Lower leg skin (tissue), 4 donors: ENCODE data around the gene MRPL12. TPM values are rescaled to one million over a fixed set of nuclear protein-coding genes. Genes with fewer than 3 reads are reported as not detected.
"Not testable (repeated sequence)": the region's sequence is repeated elsewhere in the genome, so short reads cannot be mapped to it uniquely, and the experiment has no call there.

ENCODE experiments used
- DNase-seq, 2 donors: peaks; one replicate each; pipeline ENCODE4 v3.0.0-alpha.2; 2019; ENCODE audit warnings: low spot score in 2 of 2
- H3K4me3 ChIP-seq: fragments of 200-600 bp; sonication (generic); 2 replicates; pipeline ENCODE4 v1.5.1; 2017; ENCODE audit warnings: mild to moderate bottlenecking, low read depth; ENCODE audit not compliant: poor library complexity, severe bottlenecking
- CTCF ChIP-seq, 3 donors: fragments of 450-650 bp; IDR thresholded peaks; one replicate each; pipeline ENCODE4 v1.5.1; 2016; ENCODE audit warnings: antibody characterized with exemption in 3 of 3, mild to moderate bottlenecking in 3 of 3, moderate library complexity in 2 of 3
- POLR2A ChIP-seq, 2 donors: fragments of 450-650 bp; IDR thresholded peaks; one replicate each; pipeline ENCODE4 v1.6.1; 2016 to 2017; ENCODE audit warnings: antibody characterized with exemption in 2 of 2, mild to moderate bottlenecking in 1 of 2, moderate library complexity in 1 of 2
- WGBS, 2 donors: methylation state at CpG; one replicate each; pipeline ENCODE4 v1.1.5; 2018; 5-methylcytosine and 5-hydroxymethylcytosine counted together
- intact Hi-C: fragments of 100-400 bp; cut with DNase I; formaldehyde crosslinking; loops from one replicate; pipeline ENCODE4 v1.15.0; 2023; ENCODE audit warnings: low total_unique reads
- total RNA-seq, 4 donors: library from RNA; depleted of rRNA; stranded (reverse); fragments of >200 nt; gene quantifications; one replicate each; pipeline ENCODE4 v1.1.0, GENCODE V29; 2016

Gene MRPL12
- total RNA-seq, 4 donors from 2014 or later, result 39.5 to 64.0 (median 43.1) TPM

GRCh38 chr17:81735264-81736102, 32.3 kb downstream of the MRPL12 start:
- intact Hi-C loops, result no loop called here
- DNase-seq, result peak in 1 of 2 donors; percentile 62
- TF ChIP-seq POLR2A (IDR thresholded peaks at IDR 0.05) (no peak), CTCF (IDR thresholded peaks at IDR 0.05) (no peak)
- WGBS, 2 donors, result 9 to 16% methylated on average over 21 to 22 of the region's 30 CpGs
- H3K4me3 ChIP-seq, result no peak overlapping the region

DNA sequence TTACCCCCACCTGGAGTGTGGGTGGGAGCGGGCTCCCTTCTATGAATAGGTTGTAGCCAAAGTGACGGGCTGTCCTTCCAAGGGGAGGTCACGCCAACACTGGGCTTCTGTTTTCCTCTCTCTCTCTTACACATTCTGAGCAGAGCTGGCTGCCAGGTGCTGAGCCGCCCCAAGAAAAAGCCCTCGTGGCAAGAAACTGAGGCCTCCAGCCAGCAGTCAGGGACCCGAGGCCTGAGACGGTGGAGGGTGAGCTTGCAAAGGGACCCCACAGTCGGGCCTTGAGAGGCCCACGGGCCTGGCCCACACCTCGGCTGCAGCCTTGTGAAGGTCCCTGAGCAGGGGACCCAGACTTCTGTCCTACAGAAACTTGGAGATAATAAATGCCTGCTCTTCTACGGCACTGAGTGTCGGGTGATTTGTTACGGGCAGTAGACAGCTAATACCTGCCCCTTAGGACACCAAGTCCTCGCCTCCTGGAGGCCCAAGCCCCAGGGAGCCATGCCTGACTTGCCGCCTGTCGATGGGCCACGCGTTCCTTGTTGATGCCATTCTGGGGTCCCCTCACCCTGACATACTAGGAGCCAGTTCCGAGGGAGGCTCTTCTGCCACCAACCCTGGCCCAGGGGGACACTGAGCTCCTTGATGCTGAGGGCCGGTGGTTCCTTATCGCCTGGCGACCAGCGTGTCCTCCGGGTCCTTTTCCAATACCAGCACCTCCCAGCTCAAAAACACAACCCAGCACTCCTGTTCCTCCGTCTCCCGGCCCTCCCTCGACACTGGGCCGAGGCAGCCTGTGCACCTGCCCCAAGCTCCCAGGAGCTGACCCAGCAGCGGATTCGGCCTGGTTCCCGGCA, 35.0 kb downstream of the MRPL12 start:
- DNase-seq, result no peak
- TF ChIP-seq POLR2A (IDR thresholded peaks at IDR 0.05) (no peak), CTCF (IDR thresholded peaks at IDR 0.05) (no peak)
- 88 to 91% methylated on average over 31 of the region's 31 CpGs for WGBS, 2 donors
- H3K4me3 ChIP-seq, result no peak overlapping the region
- intact Hi-C loops, result no loop called here

DNA sequence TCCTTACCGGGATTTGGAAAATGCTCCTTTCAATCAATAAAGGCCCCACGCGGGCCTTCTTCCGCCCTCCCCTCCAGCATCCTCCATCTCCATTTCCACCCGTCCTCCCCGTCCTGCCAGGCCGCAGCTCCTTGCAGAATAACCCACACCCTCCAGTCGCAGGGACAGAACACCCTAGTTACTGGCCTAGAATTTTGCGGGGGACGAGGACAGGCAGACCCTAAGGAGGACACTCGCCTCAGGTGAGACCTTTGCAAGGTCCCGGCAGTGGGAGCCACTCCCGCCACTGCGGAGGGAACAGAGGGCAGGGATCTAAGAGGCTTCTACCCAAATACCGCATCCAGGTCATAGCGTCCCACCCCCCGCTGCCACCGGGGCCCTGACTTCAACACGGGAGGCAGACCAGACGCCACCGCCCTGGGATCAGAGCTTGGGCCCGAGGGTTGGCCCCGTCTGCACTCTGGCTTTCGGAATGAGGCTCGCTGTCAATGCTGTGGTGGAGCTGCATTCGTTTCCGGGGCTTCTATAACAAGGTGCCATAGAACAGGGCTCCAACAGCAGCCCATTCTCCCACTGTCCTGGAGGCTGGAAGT, 35.7 kb downstream of the MRPL12 start:
- no peak for DNase-seq
- intact Hi-C loops, result no loop called here
- TF ChIP-seq CTCF (IDR thresholded peaks at IDR 0.05) (no peak), POLR2A (IDR thresholded peaks at IDR 0.05) (no peak)
- no peak overlapping the region for H3K4me3 ChIP-seq
- WGBS, 2 donors, result 86 to 87% methylated on average over 24 to 27 of the region's 27 CpGs

DNA sequence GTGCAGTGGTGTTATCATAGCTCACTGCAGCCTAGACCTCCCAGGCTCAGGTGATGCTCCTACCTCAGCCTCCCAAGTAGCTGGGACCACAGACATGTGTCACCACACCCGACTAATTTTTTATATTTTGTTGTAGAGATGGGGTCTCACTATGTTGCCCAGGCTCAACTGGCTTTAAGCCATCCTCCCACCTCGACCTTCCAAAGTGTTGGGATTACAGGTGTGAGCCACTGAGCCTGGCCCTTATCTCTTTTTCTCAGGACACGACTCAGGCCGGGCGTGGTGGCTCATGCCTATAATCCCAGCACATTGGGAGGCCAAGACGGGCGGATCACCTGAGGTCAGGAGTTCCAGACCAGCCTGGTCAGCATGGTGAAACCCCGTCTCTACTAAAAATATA, 36.4 kb downstream of the MRPL12 start:
- H3K4me3 ChIP-seq, DNase-seq, intact Hi-C loops: not testable (repeated sequence)
- 90 to 91% methylated on average over 8 of the region's 8 CpGs for WGBS, 2 donors

DNA sequence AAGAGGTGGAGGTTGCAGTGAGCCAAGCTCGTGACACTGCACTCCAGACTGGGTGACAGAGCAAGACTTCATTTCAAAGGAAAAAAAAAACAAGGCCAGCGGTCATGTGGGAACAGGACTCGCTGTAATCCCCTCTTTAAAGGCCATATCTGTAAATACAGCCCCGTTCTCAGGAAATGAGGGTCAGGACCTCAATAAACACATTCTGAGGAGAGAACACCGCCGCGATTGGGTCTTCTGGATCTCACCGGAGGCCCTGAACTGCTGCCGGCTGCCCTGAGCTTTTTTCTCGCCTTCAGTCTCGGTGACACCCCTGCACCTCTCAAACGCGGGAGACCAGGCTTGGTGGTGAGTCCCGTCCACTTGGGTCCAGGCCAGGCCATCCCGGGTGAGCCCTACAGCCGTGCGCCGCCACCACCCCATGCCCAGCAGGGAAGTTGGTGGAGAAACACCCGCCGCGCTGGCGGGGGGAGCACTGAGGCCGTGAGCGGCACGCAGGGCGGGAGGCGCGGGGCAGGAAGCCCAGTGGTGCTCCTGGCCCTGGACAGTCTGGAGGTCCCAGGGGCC, 37.3 kb downstream of the MRPL12 start:
- DNase-seq, result no peak
- 46 to 62% methylated on average over 15 to 16 of the region's 28 CpGs for WGBS, 2 donors
- intact Hi-C loops, result no loop called here

More for the DNA sequence above, 37.3 kb downstream of the MRPL12 start:
- H3K4me3 ChIP-seq, result no peak overlapping the region
- no peak for TF ChIP-seq CTCF (IDR thresholded peaks at IDR 0.05)
- no peak for TF ChIP-seq POLR2A (IDR thresholded peaks at IDR 0.05)
